Stimulated activated CD4-positive, alpha-beta T cell treated with anti-CD3 and anti-CD28 coated beads, Interleukin-12 subunit alpha, Interleukin-12 subunit beta, amount 100 ng/mL, for 4 hours (primary cell): ENCODE data around the gene MOCS1.

Experiments used
- DNase-seq: peaks from one replicate; pipeline ENCODE4 v3.0.0-alpha.2; 2020

Gene MOCS1

DNA sequence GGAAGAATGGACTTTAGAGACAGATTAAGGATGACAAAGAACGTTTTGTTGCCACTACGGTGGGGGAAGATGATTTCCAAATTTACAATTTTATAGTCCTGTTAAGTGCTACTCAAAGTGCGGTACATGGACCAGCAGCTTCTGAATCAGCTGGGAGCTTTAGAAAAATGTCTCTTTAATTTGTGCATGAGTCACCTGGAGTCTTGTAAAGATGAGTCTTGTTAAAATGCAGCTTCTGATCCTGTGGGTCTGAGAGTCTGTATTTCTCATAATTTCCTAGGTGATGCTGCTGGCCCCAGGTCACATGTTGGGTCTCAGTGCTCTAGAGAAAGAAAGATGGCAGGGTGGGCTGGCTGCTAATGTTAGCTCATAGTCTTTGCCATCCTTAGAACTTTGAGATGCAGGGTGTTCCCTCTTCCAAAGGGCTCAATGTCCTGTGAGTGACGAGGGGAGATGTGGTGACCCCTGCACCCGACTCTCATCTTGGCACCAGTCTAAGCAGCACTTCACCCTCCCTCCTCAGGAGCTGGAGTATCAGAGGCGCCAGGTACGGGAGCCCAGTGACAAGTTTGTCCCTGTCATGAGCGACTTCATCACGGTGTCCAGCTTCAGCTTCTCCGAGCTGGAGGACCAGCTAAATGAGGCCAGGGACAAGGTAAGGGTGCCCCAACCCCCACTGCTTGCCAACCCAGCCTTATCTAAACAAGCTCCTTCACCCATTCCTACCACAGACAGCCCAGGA is 34.5 kb downstream of the MOCS1 start:
- DNase-seq = no peak

DNA sequence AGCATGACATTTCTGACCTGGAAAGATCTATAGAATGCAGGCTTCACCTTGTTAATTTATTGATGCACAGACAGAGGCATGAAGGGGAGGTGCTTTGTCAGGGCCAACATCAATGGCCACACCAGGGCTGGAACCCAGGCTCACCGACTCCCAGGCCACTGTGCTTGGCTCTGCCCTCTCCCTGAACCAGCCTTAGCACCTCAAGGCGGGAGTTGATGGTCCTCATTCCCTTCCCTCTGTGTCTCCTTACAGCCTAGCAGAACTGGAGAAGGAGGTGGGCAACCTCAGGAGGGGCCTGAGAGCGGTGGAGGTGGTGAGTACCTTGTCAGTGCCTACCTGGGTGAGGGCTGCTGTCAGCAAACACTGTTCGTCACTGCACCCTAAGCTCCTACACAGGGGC is 35.6 kb downstream of the MOCS1 start:
- no peak for DNase-seq

GRCh38 chr6:39897698-39898097 is 36.6 kb downstream of the MOCS1 start:
- no peak for DNase-seq

DNA sequence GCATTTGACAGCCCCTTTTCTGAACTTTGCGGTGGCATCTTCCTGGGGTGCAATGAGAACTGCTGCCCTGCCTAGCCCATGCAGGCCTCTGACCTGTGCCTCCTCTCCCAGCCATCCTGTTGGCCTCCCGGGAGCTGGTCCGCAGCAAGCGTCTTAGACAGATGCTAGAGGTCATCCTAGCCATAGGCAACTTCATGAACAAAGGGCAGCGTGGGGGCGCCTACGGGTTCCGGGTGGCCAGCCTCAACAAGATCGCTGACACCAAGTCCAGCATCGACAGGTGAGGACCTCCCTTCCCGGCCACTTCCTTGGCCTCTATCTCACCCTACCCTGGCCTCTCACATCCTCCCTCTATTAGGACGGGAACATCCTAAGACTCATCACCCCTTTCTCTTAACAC is 37.6 kb downstream of the MOCS1 start:
- DNase-seq = no peak

- DNase-seq = no peak
Observed at GRCh38 chr6:39893286-39893685, 41.0 kb downstream of the MOCS1 start.

DNA sequence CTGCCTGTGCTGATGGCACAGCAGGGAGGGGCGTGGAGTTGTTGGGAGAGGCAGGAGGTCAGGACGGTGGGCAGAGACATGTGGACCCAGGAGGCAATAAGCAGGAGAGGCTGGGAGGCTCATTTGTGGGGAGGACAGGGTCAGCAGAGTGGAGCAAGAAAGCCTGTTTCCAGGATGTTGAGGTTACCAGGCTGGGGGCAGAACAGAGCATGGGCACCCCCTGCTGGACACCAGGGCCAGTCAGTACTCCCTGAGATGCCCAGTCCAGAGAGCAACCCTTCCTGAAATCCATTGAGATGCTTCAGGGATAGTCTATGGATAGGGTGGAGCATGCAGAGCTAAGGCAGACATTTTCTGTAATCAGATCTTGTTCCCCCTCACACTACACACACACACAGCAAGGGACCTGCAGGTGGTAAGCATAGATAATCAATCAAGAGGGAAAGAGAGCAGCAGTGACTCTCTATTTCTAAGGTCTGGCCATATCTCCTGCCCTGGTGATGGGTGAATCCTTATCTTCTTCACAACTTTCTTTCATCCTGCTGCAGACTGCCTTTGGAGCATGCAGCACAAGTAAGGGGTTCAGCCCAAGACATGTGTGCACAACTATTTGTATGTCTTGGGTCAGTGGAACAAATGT is 41.7 kb downstream of the MOCS1 start:
- DNase-seq = no peak

- no peak for DNase-seq
Observed at GRCh38 chr6:39891976-39892375, 42.3 kb downstream of the MOCS1 start.

DNA sequence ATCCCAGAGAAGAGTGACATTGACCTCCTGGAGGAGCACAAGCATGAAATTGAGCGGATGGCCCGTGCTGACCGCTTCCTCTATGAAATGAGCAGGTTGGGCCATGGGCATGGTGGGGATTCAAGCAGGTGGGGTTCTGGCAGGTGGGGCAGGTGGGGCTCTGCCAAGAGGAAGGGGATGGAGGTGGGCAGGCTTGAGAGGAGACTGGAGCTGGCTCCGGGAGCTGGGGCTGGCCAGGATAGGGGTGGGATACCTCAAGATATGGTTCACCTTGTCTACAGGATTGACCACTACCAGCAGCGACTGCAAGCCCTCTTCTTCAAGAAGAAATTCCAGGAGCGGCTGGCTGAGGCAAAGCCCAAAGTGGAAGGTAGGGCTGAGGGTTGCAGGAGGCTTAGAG is 42.9 kb downstream of the MOCS1 start:
- no peak for DNase-seq

GRCh38 chr6:39889229-39889628 is 45.0 kb downstream of the MOCS1 start:
- no peak for DNase-seq

- DNase-seq = no peak
Observed at GRCh38 chr6:39887692-39888450, 46.4 kb downstream of the MOCS1 start.

DNA sequence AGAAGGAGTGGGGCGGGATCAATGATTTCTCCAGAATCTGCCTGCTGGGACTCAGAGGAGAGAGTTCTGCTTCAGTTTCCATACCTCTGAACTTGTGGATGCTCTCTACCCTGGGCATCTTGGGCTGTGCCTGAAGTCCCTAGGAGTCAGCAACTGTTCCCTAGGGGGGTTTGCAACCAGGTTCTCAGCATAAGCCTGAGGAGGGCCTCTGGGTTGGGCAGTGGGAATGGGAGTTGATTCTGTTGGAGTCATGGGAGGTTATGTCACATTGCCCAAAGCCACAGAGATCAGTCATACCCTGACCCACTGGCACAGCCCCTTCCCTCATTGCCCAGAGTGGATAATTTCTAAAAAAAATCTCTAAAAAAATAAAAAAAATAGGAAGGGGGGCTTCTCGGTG is 47.4 kb downstream of the MOCS1 start:
- DNase-seq = no peak

DNA sequence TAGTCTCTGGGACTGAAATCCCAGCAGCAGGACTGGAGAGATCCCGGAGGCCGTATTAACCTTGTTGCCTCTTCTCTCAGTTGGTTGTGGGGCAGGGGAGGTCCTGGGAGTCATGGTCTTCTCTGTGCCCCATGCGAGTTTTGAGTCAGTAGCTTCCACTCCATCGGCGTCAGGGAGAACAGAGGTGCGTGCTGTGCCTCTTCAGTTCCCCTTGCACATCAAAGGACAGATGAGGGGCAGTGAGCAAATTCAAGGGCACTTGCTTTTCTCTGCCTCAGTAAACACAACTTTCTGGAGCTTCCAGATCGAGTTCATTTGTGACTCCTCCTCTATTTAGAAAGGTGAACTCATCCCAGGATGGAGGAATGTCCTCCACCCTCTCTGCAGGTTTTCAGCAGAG is 48.6 kb downstream of the MOCS1 start:
- no peak for DNase-seq

GRCh38 chr6:39884696-39885095 is 49.6 kb downstream of the MOCS1 start:
- DNase-seq = no peak

DNA sequence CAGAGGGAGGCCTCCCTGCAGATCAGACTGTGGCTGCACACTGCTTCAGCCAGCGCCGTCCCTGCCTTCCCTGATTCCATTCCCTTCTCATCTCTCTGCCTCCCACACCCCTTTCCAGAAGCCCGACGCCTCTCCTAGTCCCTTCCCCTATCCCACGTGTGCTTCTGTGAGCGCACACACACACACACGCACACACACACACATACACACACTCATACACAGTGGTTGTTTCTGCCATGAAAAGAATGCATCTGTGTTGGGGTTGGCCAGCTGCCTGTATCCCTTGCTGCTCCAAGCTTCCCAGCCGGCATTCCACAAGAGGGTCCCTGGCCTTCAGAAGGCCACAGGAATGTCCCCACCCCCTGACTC is 51.7 kb downstream of the MOCS1 start:
- DNase-seq = no peak

- no peak for DNase-seq
Observed at GRCh38 chr6:39881851-39882530, 52.3 kb downstream of the MOCS1 start.

DNA sequence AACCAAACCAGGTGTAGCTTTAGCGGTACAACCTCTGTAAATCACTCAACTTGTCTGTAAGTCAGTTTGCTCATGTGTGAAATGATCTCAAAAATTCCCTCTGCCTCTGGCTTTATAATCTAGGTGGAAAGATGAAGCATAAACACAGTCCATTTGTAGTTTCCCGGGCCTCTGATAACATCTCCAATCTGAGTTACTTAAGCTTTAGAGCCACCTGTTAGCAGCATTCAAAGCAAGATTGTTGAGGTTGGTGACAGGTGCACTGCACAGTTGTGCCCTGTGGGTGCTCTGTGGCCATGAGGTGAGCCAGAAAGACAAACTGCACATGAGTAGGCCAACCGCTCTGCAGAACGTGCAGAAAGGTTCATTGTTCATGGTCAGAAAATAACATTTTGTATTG is 53.7 kb downstream of the MOCS1 start:
- DNase-seq = no peak

- DNase-seq = no peak
Observed at GRCh38 chr6:39879535-39879934, 54.7 kb downstream of the MOCS1 start.

DNA sequence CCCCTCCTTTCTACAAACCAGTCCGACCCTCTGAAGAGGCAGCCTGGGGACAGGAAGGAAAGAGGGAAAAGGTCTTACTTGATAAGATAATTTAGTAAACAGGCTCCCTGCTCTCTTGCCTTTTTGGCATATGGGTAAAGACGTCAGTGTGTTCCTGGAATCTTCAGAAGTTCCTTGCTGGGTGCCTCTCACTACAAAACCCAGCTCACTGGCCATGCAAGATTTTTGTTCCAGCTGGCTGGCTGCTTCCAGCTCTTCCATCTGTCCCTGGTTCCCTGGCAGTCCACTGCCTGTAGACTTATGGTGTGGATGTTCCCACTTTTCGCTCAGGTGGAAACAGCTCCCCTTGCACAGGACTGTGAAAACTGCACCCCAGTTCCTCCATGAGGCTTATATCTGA is 57.4 kb downstream of the MOCS1 start:
- DNase-seq = no peak

DNA sequence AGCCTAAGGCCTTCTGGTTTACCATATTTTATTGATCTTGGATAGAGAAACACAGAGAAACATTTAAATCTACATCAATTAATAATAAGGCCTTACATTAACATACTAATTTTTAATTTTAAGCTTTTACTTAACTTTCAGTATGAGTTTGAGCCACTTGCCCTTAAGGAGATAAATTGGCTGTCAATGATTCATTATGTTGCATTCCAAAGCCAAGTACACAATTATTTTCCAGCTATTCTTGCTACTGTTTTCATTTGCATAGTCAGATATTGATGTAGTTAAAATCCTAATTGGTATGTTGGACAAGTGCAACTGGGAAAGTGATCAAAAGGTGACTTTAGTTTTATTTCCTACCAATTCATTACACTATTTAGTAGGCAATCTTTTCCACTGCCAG is 58.2 kb downstream of the MOCS1 start:
- DNase-seq = no peak

- DNase-seq = no peak
Observed at GRCh38 chr6:39873439-39873838, 60.8 kb downstream of the MOCS1 start.

DNA sequence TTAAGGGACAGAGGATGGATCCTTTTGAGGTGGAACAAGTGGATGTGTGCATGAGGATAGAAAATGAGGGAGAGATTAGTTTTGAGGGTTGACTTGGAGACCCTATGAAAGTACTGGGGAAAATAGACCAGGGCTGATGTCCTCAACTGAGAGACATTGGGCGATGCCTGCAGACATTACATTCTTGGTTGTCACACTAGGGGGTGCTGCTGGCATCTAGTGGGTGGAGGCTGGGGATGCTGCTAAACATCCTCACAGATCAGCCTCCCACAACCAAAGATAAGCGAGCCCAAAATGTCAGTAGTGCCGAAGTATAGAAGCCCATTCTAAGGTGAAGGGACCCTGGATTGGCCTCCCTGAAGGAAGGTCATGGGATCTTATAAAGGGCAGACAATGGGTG is 63.3 kb downstream of the MOCS1 start:
- DNase-seq = no peak

DNA sequence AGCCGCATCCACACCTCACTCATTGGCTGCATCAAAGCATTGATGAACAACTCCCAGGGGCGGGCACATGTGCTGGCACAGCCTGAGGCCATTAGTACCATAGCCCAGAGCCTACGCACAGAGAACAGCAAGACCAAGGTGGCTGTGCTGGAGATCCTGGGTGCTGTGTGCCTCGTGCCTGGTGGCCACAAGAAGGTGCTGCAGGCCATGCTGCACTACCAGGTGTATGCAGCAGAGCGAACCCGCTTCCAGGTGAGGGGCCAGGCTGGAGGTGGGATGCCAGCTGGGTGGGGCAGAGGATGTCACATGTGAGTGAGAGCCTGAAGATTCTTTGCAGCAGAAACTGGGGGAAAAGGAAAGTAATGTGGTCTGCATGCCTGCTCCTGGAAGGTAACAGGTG is 66.7 kb downstream of the MOCS1 start:
- no peak for DNase-seq

DNA sequence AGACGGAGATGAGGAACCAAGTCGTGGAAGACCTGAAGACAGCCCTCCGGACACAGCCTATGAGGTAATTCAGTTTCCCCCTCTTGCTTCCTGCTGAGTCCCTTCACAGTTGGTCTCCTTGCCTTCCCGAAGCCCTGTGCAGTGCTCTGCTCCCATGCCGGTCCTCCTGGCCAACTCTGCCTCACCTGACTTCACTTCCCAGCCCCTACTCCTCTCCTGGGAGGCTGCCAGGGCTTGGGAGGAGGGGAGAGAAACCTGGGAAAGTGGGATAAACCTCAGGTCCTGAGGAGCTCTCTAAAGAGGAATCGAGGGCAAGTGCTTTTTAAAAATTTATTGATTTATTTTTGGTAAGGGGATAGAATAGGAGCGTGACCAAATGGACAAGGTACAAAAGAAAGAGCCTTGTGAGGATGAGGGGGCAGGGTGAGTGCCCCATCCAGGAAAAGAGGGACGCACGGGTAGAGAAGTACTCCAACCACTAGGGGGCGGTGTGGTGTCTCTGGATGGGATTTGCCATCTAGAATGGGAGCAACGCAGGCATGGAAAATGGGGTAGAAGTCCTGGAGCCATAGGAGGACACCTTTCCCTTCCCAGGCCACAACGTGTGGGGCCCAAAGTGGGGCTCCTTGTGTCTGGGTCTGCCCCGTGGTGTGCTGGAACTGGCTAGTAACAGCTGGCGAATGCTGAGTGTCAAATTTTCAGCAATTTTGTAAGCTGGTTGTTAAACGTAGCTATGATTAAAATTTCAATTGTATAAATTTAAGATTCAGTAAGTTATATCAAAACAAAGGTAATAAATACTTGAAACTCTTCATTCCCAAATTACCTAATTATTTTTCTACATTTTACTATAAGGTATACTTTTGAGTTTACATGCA is 69.0 kb downstream of the MOCS1 start:
- DNase-seq = peak; percentile 58
